Heart left ventricle (tissue), 16 donors: ENCODE results near the gene BBS1. TPM values are rescaled to one million over a fixed set of nuclear protein-coding genes. Genes with fewer than 3 reads are reported as not detected.

ENCODE experiments used
- ATAC-seq, 4 donors: fragments of 200-7000 bp; cut with Tn5 transposase; one replicate each; pipeline ENCODE4 v1.9.1; 2020 to 2022; ENCODE audit warnings: moderate library complexity in 4 of 4, mild to moderate bottlenecking in 3 of 4, moderate number of reproducible peaks in 1 of 4
- DNase-seq, 5 donors: peaks; one replicate each; pipeline ENCODE4 v3.0.0-alpha.2; 2020
- H3K27ac ChIP-seq, 12 donors: fragments of 200-600 bp; sonication (generic) in 4 of 12; one replicate each; pipeline versions ENCODE4 v1.5.0 to v1.8.0; 2016 to 2022; ENCODE audit warnings: mild to moderate bottlenecking in 2 of 12
- H3K27me3 ChIP-seq, 9 donors: fragments of 200-600 bp; sonication (generic) in 2 of 9; one replicate each; pipeline versions ENCODE4 v1.5.1 to v1.8.0; 2016 to 2022; ENCODE audit warnings: mild to moderate bottlenecking in 3 of 9
- H3K36me3 ChIP-seq, 9 donors: fragments of 200-600 bp; sonication (generic) in 2 of 9; one replicate each; pipeline versions ENCODE4 v1.5.0 to v1.8.0; 2018 to 2022; ENCODE audit warnings: mild to moderate bottlenecking in 2 of 9
- H3K4me1 ChIP-seq, 12 donors: fragments of 200-600 bp; sonication (generic) in 4 of 12; one replicate each; pipeline versions ENCODE4 v1.5.0 to v1.8.0; 2016 to 2022; ENCODE audit warnings: mild to moderate bottlenecking in 3 of 12
- H3K4me3 ChIP-seq, 12 donors: fragments of 200-600 bp; sonication (generic) in 4 of 12; one replicate each; pipeline versions ENCODE4 v1.5.0 to v1.8.0; 2017 to 2022; ENCODE audit warnings: mild to moderate bottlenecking in 9 of 12, moderate library complexity in 4 of 12
- H3K9me3 ChIP-seq, 12 donors: fragments of 200-600 bp; sonication (generic) in 4 of 12; one replicate each; pipeline versions ENCODE4 v1.5.0 to v1.8.0; 2016 to 2022; ENCODE audit warnings: mild to moderate bottlenecking in 1 of 12
- CTCF ChIP-seq, 12 donors: fragments of 200-600 bp; sonication (generic) in 4 of 12; IDR thresholded peaks; one replicate each; pipeline versions ENCODE4 v1.5.0 to v1.8.0; 2018 to 2022; ENCODE audit warnings: antibody characterized with exemption in 12 of 12, mild to moderate bottlenecking in 5 of 12
- POLR2A ChIP-seq, 2 donors: fragments of 450-650 bp; IDR thresholded peaks; one replicate each; pipeline ENCODE4 v1.6.1; 2017; ENCODE audit warnings: antibody characterized with exemption in 2 of 2, mild to moderate bottlenecking in 2 of 2, moderate library complexity in 2 of 2
- WGBS, 4 donors: extraction: QIAGEN DNeasy Blood & Tissue Kit in 2 of 4; methylation state at CpG; one replicate each; pipeline versions ENCODE4 v1.1.5 to v1.1.7; 2013 to 2018; 5-methylcytosine and 5-hydroxymethylcytosine counted together
- intact Hi-C, 10 donors: fragments of 100-400 bp; cut with DNase I; formaldehyde crosslinking; loops; one replicate each; pipeline versions ENCODE4 v1.11.1 to v1.14.2; 2022
- polyA plus RNA-seq, 2 donors: library from polyadenylated mRNA; stranded (reverse); fragments of 200-250 nt; gene quantifications; one replicate each; pipeline ENCODE4 v1.2.3, GENCODE V29; 2013
- total RNA-seq, 9 donors: library from RNA; depleted of rRNA in 2 of 9; stranded (reverse); fragments of >200 nt in 2 of 9; fragmentation: NEBNext Ultra II Directional in 3 of 9; extraction: Animal tissue kit (Norgen Biotek cat#: 25700) in 3 of 9; gene quantifications; one replicate each; pipeline versions ENCODE4 v1.1.0 to v1.2.4, GENCODE V29; 2016 to 2023
- donor health status: ischemic (EF 13 %, LVEDD 7.1; RV severe dilation, severe dysfunction).
- donor health status: healthy with polysubstance abuse.
- donor health status: DM: no; HTN: yes; CAD: no.
- donor health status: DM: no; HTN: no; CAD: no.
- donor health status: ischemic (EF 25% LVEDD 6.9; RV normal size, moderate dysfunction).
- donor health status: ischemic (EF 25% LVEDD 5.7; RV mildly dilated, moderate dysfunction).
- donor health status: healthy.
- donor health status: DM: yes; HTN: yes; CAD: no.
- donor health status: ischemic (EF 35%, LVEDD 5.7; RV mildly dilated, moderate dysfunction).
- donor health status: nonischemic (EF 11% LVEDD 7.7; RV severe dilation, severe dysfunction).
- donor health status: DM: yes; HTN: yes; CAD: no.
- donor health status: PGD.
- donor health status: ischemic (EF 29% LVEDD 5.4; RV normal size, mild dysfunction).
- donor health status: nonischemic (EF 23%, LVEDD 6.1; RV moderate dilation, normal function).

BBS1 gene
- total and polyA plus RNA-seq, 11 donors, result 11.0 to 51.8 (median 18.5) TPM

GRCh38 chr11:66467034-66467659 is 43.3 kb upstream of the BBS1 start:
- Histone ChIP-seq H3K36me3 (peaks cover 0 to 17% (median 4%) of the 10 kb centered on the region in 9 donors), H3K27ac (peak overlapping the region in 6 of 12 donors; percentile 14 to 87 (median 74)), H3K27me3 (no peaks in the 10 kb centered on the region), H3K9me3 (peaks cover 0 to 12% (median 0%) of the 10 kb centered on the region in 12 donors), H3K4me3 (peak overlapping the region; percentile 51 to 88 (median 72)), H3K4me1 (peaks cover 0 to 35% (median 12%) of the 10 kb centered on the region in 12 donors)
- DNase-seq (peak in 1 of 5 donors; percentile 45), ATAC-seq (peak in 2 of 4 donors; percentile 14 to 15)
- WGBS, 4 donors, result 2 to 13% (median 3%) methylated on average over 13 to 72 of the region's 72 CpGs
- intact Hi-C loops, result loop anchor here in 1 of 10 donors (2.0 kb wide), 1 partner anchor 28 kb away; the partner anchor contains the start of gene MRPL11
- TF ChIP-seq CTCF (IDR thresholded peaks at IDR 0.05) (peak in 5 of 12 donors; percentile 10 to 45 (median 27)), POLR2A (IDR thresholded peaks at IDR 0.05) (no peak)

- Histone ChIP-seq H3K4me3 (peak overlapping the region in 11 of 12 donors; percentile 51 to 88 (median 73)), H3K27ac (peak overlapping the region in 1 of 12 donors; percentile 27), H3K36me3 (peaks cover 0 to 23% (median 8%) of the 10 kb centered on the region in 9 donors), H3K4me1 (peaks cover 0 to 35% (median 12%) of the 10 kb centered on the region in 12 donors), H3K9me3 (peaks cover 0 to 7% (median 0%) of the 10 kb centered on the region in 12 donors), H3K27me3 (no peaks in the 10 kb centered on the region)
- 59 to 64% (median 60%) methylated on average over 6 of the region's 6 CpGs for WGBS, 4 donors
- TF ChIP-seq CTCF (IDR thresholded peaks at IDR 0.05) (no peak), POLR2A (IDR thresholded peaks at IDR 0.05) (no peak)
- DNase-seq (peak in 4 of 5 donors; percentile 32 to 47 (median 40)), ATAC-seq (no peak)
- intact Hi-C loops, result loop anchor here in 1 of 10 donors (2.0 kb wide), 1 partner anchor 29 kb away; the partner anchor contains the start of gene MRPL11
Measured at GRCh38 chr11:66467756-66468155, 42.7 kb upstream of the BBS1 start.

- H3K27me3 ChIP-seq, result no peaks in the 10 kb centered on the region
- no peak overlapping the region for H3K4me3 ChIP-seq
- peaks cover 0 to 35% (median 12%) of the 10 kb centered on the region in 12 donors for H3K4me1 ChIP-seq
- H3K27ac ChIP-seq, result no peak overlapping the region
- H3K9me3 ChIP-seq, result no peaks in the 10 kb centered on the region
- intact Hi-C loops, result no loop called here
- H3K36me3 ChIP-seq, result peaks cover 0 to 33% (median 17%) of the 10 kb centered on the region in 9 donors
- DNase-seq (no peak), ATAC-seq (no peak)
- no peak for TF ChIP-seq POLR2A (IDR thresholded peaks at IDR 0.05)
- TF ChIP-seq CTCF (IDR thresholded peaks at IDR 0.05), result no peak
- 81 to 95% (median 87%) methylated on average over 6 of the region's 6 CpGs for WGBS, 4 donors
Measured at GRCh38 chr11:66468691-66469090, 41.7 kb upstream of the BBS1 start.

GRCh38 chr11:66469441-66469840 is 41.0 kb upstream of the BBS1 start:
- Histone ChIP-seq H3K36me3 (peaks cover 0 to 40% (median 24%) of the 10 kb centered on the region in 9 donors), H3K27ac (no peak overlapping the region), H3K4me1 (peaks cover 0 to 35% (median 12%) of the 10 kb centered on the region in 12 donors), H3K9me3 (no peaks in the 10 kb centered on the region), H3K27me3 (no peaks in the 10 kb centered on the region), H3K4me3 (no peak overlapping the region)
- WGBS, 4 donors, result 68 to 97% (median 84%) methylated on average over 1 of the region's 1 CpG
- intact Hi-C loops, result no loop called here
- no peak for ATAC-seq
- TF ChIP-seq CTCF (IDR thresholded peaks at IDR 0.05) (no peak), POLR2A (IDR thresholded peaks at IDR 0.05) (no peak)
- no peak for DNase-seq
